ENCODE results near the gene WDFY1. TPM values are rescaled to one million over a fixed set of nuclear protein-coding genes. Genes with fewer than 3 reads are reported as not detected.

The WDFY1 gene
- total RNA-seq, 1 donor from 2014 or later = 52.6 TPM

GRCh38 chr2:223922308-223922707 is 22.8 kb downstream of the WDFY1 start:
- H3K27ac ChIP-seq (ENCODE audit: low read depth, low read length) = no peak overlapping the region
- no peaks in the 10 kb centered on the region for H3K27me3 ChIP-seq (ENCODE audit: insufficient read depth, low read length)
- Mint-ChIP-seq H3K27ac (ENCODE audit: unreplicated experiment) (no peak overlapping the region), H3K27me3 (ENCODE audit: low read depth, unreplicated experiment) (no peaks in the 10 kb centered on the region), H3K9me3 (ENCODE audit: unreplicated experiment) (peaks cover 12% of the 10 kb centered on the region), H3K4me3 (ENCODE audit: unreplicated experiment) (no peak overlapping the region), H3K4me1 (ENCODE audit: low read depth, unreplicated experiment) (peaks cover 12% of the 10 kb centered on the region), H3K36me3 (ENCODE audit: low read depth, unreplicated experiment) (peaks cover 22% of the 10 kb centered on the region)
- no peak for FAIRE-seq
- H2AFZ ChIP-seq (ENCODE audit: low read depth, low read length) = no peak overlapping the region
- H3K4me1 ChIP-seq (ENCODE audit: insufficient read depth, low read length) = no peaks in the 10 kb centered on the region
- H3K9me3 ChIP-seq (ENCODE audit: insufficient read depth, low read depth, low read length) = no peaks in the 10 kb centered on the region
- H4K20me1 ChIP-seq (ENCODE audit: insufficient read depth, low read length) = peaks cover 64% of the 10 kb centered on the region
- H3K79me2 ChIP-seq (ENCODE audit: insufficient read depth, low read length) = peaks cover 83% of the 10 kb centered on the region
- TF ChIP-seq, protein P1, sequence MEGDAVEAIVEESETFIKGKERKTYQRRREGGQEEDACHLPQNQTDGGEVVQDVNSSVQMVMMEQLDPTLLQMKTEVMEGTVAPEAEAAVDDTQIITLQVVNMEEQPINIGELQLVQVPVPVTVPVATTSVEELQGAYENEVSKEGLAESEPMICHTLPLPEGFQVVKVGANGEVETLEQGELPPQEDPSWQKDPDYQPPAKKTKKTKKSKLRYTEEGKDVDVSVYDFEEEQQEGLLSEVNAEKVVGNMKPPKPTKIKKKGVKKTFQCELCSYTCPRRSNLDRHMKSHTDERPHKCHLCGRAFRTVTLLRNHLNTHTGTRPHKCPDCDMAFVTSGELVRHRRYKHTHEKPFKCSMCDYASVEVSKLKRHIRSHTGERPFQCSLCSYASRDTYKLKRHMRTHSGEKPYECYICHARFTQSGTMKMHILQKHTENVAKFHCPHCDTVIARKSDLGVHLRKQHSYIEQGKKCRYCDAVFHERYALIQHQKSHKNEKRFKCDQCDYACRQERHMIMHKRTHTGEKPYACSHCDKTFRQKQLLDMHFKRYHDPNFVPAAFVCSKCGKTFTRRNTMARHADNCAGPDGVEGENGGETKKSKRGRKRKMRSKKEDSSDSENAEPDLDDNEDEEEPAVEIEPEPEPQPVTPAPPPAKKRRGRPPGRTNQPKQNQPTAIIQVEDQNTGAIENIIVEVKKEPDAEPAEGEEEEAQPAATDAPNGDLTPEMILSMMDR (IDR thresholded peaks at IDR 0.05; ENCODE audit: insufficient read depth, low read depth, low read length) = no peak
- TF ChIP-seq EZH2 (IDR thresholded peaks at IDR 0.05; ENCODE audit: insufficient read depth, low read length) = no peak
- no peak overlapping the region for H3K9ac ChIP-seq (ENCODE audit: low read length)
- no peak overlapping the region for H3K4me3 ChIP-seq (ENCODE audit: insufficient read depth, low read depth, low read length)
- H3K4me2 ChIP-seq (ENCODE audit: low read length) = no peak overlapping the region
- no peak for DNase-seq (ENCODE audit: low read depth)
- H3K36me3 ChIP-seq (ENCODE audit: insufficient read depth, low read length) = peaks cover 5% of the 10 kb centered on the region

DNA sequence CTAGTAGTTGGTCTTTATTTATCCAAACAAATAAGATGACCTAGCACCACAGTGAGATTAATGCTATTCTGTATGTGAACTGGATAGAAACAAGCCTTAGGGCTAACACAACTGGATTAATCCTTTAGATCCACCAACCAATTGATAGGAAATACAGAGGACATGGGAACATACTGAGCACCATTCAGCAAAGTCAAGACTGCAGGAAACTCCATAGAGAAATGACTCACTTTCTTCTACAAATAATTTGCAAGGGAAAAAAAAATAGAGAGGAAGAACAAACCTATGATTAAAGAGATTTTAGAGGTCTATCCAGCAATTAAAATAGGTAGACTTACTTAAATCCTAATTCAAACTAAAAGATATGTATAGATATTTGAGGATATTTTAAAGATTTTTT is 23.9 kb downstream of the WDFY1 start:
- DNase-seq (ENCODE audit: low read depth) (no peak), FAIRE-seq (no peak)
- Histone ChIP-seq H2AFZ (ENCODE audit: low read depth, low read length) (no peak overlapping the region), H3K36me3 (ENCODE audit: insufficient read depth, low read length) (peaks cover 10% of the 10 kb centered on the region), H3K9ac (ENCODE audit: low read length) (no peak overlapping the region), H3K79me2 (ENCODE audit: insufficient read depth, low read length) (peaks cover 76% of the 10 kb centered on the region), H3K27ac (ENCODE audit: low read depth, low read length) (no peak overlapping the region), H3K27me3 (ENCODE audit: insufficient read depth, low read length) (no peaks in the 10 kb centered on the region), H3K4me3 (ENCODE audit: insufficient read depth, low read depth, low read length) (no peak overlapping the region), H4K20me1 (ENCODE audit: insufficient read depth, low read length) (peaks cover 62% of the 10 kb centered on the region), H3K4me1 (ENCODE audit: insufficient read depth, low read length) (no peaks in the 10 kb centered on the region), H3K9me3 (ENCODE audit: insufficient read depth, low read depth, low read length) (no peaks in the 10 kb centered on the region), H3K4me2 (ENCODE audit: low read length) (no peak overlapping the region)
- TF ChIP-seq, protein P1 (IDR thresholded peaks at IDR 0.05; ENCODE audit: insufficient read depth, low read depth, low read length) = no peak
- no peak for TF ChIP-seq EZH2 (IDR thresholded peaks at IDR 0.05; ENCODE audit: insufficient read depth, low read length)
- Mint-ChIP-seq H3K27ac (ENCODE audit: unreplicated experiment) (no peak overlapping the region), H3K9me3 (ENCODE audit: unreplicated experiment) (peaks cover 8% of the 10 kb centered on the region), H3K4me3 (ENCODE audit: unreplicated experiment) (no peak overlapping the region), H3K36me3 (ENCODE audit: low read depth, unreplicated experiment) (peaks cover 17% of the 10 kb centered on the region), H3K4me1 (ENCODE audit: low read depth, unreplicated experiment) (peaks cover 14% of the 10 kb centered on the region), H3K27me3 (ENCODE audit: low read depth, unreplicated experiment) (no peaks in the 10 kb centered on the region)

DNA sequence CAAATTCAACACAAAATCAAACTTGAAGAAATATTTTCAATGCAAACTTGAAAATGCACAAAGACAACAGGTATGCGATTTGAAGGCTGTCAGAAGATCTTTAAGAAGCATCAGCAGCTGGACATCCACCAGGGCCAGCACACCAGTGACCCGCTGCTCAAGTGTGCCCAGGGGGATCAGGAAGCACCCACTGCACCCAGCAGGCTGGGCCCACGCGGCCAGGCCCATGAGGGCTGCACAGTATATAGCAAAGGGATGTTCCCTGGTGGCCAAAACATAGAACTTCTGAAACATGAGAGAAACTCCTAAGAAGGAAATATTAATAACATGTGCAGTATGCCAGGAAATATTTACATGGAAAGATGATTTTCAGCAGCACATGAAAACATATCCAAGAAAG is 25.0 kb downstream of the WDFY1 start:
- H3K4me1 Mint-ChIP-seq (ENCODE audit: low read depth, unreplicated experiment) = peaks cover 18% of the 10 kb centered on the region
- TF ChIP-seq, protein P1 (IDR thresholded peaks at IDR 0.05; ENCODE audit: insufficient read depth, low read depth, low read length) = no peak
- TF ChIP-seq EZH2 (IDR thresholded peaks at IDR 0.05; ENCODE audit: insufficient read depth, low read length) = no peak
- DNase-seq (ENCODE audit: low read depth) (no peak), FAIRE-seq (no peak)
- Histone ChIP-seq H3K4me1 (ENCODE audit: insufficient read depth, low read length) (no peaks in the 10 kb centered on the region), H3K27ac (ENCODE audit: low read depth, low read length) (no peak overlapping the region), H3K9me3 (ENCODE audit: insufficient read depth, low read depth, low read length) (no peaks in the 10 kb centered on the region), H3K4me3 (ENCODE audit: insufficient read depth, low read depth, low read length) (no peak overlapping the region), H3K27me3 (ENCODE audit: insufficient read depth, low read length) (no peaks in the 10 kb centered on the region), H3K79me2 (ENCODE audit: insufficient read depth, low read length) (peaks cover 71% of the 10 kb centered on the region), H4K20me1 (ENCODE audit: insufficient read depth, low read length) (peaks cover 62% of the 10 kb centered on the region), H3K4me2 (ENCODE audit: low read length) (no peak overlapping the region), H3K9ac (ENCODE audit: low read length) (no peak overlapping the region), H2AFZ (ENCODE audit: low read depth, low read length) (no peak overlapping the region), H3K36me3 (ENCODE audit: insufficient read depth, low read length) (peaks cover 10% of the 10 kb centered on the region)
- peaks cover 11% of the 10 kb centered on the region for H3K36me3 Mint-ChIP-seq (ENCODE audit: low read depth, unreplicated experiment)
- no peak overlapping the region for H3K27ac Mint-ChIP-seq (ENCODE audit: unreplicated experiment)
- H3K4me3 Mint-ChIP-seq (ENCODE audit: unreplicated experiment) = no peak overlapping the region
- H3K27me3 Mint-ChIP-seq (ENCODE audit: low read depth, unreplicated experiment) = no peaks in the 10 kb centered on the region
- H3K9me3 Mint-ChIP-seq (ENCODE audit: unreplicated experiment) = no peaks in the 10 kb centered on the region

All from astrocyte (in vitro differentiated cells and primary cell).